HG02678 (cell line): ENCODE data around the gene SUN1.
"Not testable (repeated sequence)": the region's sequence is repeated elsewhere in the genome, so short reads cannot be mapped to it uniquely, and the experiment has no call there.

ENCODE experiments used
- ATAC-seq: cut with Tn5 transposase; IDR thresholded peaks from one replicate; pipeline ENCODE4 v1.9.1; 2021; ENCODE audit warnings: mild to moderate bottlenecking, moderate library complexity; ENCODE audit not compliant: unreplicated experiment

SUN1 gene

DNA sequence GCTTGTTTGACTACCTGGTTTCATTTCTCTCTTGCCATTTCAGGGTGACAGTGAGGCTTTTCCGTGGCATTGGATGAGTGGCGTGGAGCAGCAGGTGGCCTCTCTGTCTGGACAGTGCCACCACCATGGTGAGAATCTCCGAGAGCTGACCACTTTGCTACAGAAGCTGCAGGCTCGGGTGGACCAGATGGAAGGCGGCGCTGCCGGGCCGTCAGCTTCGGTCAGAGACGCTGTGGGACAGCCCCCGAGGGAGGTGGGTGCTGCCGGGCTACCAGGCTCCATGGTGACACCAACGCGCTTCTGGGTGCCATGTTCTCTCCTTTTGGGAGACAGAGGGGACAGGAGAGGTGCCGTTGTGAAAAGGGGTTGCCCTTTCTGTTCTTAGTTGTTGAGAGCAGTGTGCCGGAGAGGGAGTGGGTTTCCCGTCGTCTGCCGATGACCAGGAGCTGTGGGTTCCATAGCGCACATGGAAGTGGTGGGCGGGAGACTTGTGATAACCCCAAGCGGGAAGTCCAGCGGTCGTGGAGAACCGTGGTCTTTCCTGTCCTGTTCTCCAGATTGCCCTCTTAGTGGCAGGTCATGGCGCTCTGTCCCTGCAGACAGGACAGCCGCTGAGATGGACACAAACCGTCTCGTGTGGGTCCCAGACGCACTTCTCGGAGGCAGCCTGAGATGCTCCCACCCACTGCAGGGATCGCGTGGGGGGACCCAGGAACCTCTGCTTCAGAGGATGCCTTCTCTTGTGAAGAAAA is 21.3 kb downstream of the SUN1 start:
- ATAC-seq: no peak

GRCh38 chr7:854118-854775 is 22.0 kb downstream of the SUN1 start:
- ATAC-seq: no peak

DNA sequence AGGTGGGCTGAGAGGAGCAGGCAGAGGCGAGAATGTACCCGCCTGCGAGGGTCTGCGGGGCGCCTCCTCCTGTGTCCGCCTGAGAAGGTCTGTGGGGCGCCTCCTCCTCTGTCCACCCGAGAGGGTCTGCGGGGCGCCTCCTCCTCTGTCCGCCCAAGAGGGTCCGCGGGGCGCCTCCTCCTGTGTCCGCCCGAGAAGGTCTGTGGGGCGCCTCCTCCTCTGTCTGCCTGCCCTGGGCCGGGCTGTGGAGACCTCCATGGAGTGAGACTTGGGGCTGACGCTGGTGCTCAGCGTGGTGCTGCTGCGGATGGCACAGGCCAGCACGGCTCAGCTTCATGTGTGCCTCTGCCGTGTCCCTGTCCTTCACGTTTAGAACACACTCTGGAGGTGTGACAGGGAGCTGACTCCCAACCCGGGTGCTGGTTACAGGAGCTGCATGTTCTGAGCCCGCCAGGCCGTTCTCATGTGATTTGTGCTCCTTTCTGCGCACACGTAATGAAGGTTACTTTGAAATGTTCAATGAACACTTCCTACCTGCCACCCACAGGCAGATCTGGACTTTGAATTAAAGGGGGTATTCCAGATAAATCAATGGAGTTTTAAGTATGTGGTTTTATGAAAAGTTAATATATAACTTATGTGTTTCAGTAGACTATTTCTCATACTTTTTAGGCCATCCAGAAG is 23.6 kb downstream of the SUN1 start:
- ATAC-seq: no peak

DNA sequence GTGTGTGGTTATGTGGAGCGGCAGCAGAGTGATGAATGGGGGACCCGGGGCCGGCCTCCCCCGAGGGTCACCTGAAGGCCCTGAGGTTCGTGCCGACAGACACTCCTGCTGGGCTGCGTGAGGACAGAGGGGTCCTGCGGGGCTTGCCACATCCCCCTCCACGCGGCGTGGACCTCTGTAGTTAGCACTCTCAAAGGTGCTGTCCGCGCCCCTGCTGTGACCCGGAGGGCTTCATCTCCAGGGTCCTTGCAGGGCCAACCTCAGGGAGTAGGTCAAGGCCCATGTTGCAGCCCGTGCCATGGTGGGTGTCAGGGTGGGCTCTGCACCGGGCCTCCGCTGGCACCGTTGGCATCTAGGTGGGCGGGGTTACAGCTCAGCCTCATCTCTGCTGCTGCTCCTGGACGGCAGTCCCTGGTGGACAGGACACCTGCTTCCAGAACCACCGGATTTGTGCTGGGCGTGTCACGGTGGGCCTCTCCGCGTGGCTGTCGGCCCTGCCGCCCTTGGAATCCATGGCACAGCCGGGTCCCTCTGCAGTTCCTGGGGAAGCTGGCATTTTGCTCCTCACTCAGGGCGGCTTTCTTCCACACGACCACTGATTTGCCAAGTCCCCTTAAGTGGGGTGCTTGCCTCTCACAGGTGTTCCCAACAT is 24.3 kb downstream of the SUN1 start:
- no peak for ATAC-seq

GRCh38 chr7:857661-858060 is 25.4 kb downstream of the SUN1 start:
- no peak for ATAC-seq

DNA sequence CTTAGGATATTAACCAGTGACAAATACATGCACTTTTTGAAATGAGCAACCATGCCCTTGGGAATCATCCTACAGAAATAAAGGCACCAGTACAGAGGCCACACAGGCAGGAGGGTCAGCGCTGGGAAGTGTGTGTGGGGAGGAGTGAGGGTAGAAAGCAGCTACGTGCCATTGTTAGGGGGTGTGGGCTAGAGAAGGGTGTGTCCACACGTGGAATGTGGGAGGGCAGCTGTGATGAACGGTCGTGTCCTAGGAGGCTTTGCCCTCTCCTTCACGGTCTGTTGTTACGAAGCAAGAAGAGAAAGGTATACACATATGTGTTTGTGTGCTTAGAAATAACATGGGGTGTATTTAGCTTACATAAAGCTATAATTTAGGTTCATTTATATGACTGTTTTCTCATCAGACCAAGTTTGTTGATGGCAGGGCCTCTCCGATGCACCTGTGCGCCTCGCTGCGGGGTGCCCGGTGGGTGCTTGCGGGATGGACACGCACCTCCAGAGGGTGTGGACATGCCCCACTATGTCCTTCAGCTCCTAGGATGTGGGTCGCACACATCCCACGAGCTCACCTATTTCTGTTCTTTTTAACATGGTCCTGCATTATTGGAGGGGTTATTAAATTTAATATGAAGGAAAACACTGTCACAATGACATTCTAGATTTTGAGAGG is 27.2 kb downstream of the SUN1 start:
- ATAC-seq: no peak

DNA sequence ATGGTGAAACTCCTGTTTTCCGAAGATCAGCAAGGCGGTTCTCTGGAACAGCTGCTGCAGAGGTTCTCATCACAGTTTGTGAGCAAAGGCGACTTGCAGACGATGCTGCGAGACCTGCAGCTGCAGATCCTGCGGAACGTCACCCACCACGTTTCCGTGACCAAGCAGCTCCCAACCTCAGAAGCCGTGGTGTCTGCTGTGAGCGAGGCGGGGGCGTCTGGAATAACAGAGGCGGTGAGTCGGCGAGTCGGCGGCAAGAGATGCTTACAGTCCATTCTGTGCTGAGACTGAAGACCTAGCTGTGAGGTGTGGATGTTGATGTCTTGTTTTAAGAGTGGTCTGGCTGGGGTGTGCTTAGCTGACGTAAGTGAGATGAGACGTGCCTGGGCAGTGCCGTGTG is 27.9 kb downstream of the SUN1 start:
- no peak for ATAC-seq

DNA sequence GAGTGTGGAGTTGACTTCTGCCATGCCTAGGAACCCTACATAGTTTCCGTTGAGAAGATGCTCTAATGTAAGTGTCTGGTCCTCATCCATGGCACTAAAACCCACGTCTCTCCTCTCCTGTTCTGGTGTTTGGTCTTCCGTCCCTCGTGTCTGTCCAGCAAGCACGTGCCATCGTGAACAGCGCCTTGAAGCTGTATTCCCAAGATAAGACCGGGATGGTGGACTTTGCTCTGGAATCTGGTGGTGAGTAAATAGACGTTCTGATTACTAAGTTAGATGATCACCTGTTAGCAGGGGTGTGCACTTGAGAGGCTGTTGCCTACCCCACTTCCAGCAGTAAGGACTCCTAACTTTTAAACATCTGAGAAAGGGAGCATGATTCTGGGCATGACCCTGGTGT is 28.9 kb downstream of the SUN1 start:
- ATAC-seq: no peak

DNA sequence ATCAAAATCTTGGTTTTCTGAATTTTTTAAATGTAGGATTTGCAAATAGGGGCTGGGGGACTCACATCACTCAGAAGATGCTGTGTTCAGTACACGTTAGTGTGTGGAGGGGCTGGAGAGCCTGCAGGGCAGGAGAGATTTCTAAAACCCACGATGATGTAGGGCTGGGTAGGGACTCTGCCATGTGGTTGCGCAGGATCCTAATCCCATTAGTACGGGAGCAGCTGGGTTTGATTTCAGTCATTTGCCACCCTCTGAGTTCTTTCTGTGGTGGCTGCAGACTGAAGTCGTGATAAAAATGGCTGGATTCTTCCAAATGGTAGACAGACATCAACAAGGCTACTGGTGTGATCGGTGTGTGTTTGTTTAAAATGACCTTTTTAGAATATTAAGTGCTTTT is 29.9 kb downstream of the SUN1 start:
- no peak for ATAC-seq

DNA sequence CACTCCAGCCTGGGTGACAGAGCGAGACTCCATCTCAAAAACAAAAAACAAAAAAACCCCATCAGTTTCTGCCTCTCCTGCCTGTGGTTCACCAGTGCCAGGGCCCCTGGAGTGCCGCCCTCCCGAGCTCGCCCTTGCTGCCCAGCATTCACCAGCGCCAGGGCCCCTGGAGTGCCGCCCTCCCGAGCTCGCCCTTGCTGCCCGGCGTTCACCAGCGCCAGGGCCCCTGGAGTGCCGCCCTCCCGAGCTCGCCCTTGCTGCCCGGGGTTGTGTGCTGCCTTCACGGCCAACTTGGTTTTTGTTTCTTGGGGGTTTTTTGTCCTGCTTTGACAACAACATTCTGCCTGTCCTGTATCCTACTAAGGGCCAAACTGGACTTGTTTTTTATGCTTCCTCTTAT is 30.8 kb downstream of the SUN1 start:
- ATAC-seq: no peak

GRCh38 chr7:865921-866320 is 33.6 kb downstream of the SUN1 start:
- no peak for ATAC-seq

GRCh38 chr7:867001-867405 is 34.7 kb downstream of the SUN1 start:
- no peak for ATAC-seq

DNA sequence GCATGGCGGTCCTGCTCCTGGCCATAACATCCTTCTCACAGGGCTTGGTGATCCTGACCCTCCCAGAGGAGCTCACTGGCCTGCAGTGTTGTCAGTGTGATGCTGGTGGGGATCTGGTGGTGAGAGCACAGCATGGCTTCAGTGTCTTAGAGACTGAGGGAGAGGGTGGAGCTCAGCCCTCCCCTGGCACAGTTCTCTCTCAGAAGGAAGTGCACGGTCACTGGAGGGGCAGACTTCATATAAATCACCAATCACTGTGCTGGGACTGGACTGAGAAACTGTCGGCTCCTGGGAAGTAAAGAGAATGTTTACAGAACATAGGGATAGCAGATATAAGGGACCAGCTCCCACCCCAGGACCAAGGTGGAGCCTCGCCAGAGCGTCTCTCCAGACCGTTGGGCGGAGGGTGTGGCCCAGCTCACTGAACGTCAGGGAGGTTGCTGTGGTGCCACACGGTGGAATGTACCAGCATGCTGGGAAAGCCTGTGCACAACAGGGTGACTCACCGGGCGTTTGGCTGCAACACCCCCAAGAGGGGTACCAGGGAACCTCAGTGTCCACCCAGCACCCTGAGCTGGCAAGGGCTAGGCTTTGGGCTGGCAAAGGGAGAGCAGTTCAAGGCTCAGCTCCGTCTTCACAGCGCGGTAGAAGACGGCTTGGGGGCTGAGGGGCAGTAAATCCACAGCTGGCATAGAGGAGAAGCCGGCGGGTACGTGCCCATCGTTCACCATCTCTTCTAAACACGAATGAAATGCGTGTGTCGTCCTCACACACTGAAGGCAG is 35.3 kb downstream of the SUN1 start:
- ATAC-seq: no peak

GRCh38 chr7:868189-868486 is 35.9 kb downstream of the SUN1 start:
- ATAC-seq: no peak

- ATAC-seq: no peak
These were observed 37.1 kb downstream of the SUN1 start for GRCh38 chr7:869348-869747.

GRCh38 chr7:871900-872537 is 39.7 kb downstream of the SUN1 start:
- ATAC-seq: no peak

- ATAC-seq: not testable (repeated sequence)
These were observed 40.4 kb downstream of the SUN1 start for GRCh38 chr7:872685-873084.

GRCh38 chr7:873367-874002 is 41.2 kb downstream of the SUN1 start:
- no peak for ATAC-seq

GRCh38 chr7:874031-874749 is 41.9 kb downstream of the SUN1 start:
- ATAC-seq: no peak
